ENCODE results near the gene BRD4.

The BRD4 gene

GRCh38 chr19:15289673-15290072 is 42.7 kb downstream of the BRD4 start:
- no peak for DNase-seq (ENCODE audit: low read depth)

- no peak for DNase-seq (ENCODE audit: low read depth)
These were observed 44.0 kb downstream of the BRD4 start for GRCh38 chr19:15288146-15288963.

DNA sequence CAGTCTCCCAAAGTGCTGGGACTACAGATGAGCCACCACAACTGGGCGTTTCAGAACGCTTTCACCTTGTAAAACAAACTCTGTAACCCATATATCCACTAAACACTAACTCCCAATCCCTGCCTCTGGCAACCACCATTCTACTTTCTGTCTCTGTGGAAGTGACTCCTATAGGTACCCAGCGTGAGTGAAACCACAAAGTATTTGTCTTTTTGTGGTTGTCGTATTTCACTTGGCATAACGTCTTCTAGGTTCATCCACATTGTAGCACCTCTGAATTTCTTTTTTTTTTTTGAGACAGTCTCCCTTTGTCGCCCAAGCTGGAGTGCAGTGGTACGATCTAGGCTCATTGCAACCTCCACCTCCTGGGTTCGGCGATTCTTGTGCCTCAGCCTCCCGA is 44.8 kb downstream of the BRD4 start:
- DNase-seq (ENCODE audit: low read depth) = no peak

DNA sequence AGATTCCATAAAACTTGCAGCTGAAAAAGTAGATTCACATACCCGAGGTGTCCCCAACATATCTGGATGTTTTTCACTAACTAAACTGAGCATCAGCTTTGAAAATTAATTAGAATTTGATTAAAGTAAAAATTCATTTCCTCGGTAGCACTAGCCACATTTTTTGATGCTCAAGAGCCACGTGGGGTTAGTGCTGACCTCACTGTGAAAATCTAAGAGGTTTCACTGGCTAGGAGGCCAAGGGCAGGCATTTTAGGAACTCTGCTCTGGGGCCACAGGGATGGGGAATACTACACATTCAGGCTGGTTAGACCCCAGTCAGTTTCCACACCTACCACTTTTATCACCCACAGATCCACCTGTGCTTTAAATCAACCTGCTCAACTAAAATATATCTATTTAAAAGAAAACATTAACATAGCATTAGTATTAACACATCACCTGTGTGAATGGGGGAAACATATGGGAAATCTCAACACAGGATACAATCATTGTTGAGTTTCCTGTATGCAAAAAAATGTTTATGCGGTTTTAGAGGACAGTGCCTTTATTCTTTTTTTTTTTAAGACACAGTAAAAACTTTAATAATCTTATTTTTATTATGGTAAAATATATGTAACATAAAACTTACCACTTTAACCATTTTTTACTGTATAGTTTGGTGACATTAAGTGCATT is 45.5 kb downstream of the BRD4 start:
- no peak for DNase-seq (ENCODE audit: low read depth)

DNA sequence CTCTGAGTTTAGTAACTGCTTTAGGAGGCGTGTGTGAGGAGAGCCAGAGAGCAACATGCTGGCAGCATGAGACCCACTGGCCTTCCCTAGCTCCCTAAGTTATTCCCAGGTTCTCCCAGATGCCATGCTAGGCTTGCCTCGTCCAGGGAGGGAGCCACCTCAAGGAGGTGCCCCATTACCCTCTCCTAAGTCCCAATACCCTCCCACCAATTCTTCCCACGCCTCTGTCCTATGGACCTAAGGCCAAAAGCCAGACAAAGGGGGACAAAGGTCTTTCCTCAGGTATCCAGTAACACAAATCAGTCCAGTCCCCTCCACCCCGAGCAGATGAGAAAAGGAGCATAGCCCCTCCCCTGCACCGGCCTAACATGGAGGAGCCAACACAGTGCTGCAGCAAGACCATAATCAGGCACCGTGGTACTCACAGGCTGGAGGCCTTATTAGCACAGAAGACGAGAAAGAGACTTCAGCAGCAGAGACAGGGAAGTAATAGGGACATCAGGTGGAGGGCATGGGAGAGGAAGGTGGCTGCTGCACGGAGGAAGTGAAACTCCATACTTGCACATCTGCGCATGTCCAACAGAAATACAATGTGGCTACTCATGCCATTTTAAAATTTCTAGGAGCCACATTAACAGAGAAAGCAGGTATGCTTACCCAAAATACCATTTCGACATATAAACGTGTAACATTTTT is 46.3 kb downstream of the BRD4 start:
- no peak for DNase-seq (ENCODE audit: low read depth)

- DNase-seq (ENCODE audit: low read depth) = no peak
These were observed 47.4 kb downstream of the BRD4 start for GRCh38 chr19:15284896-15285295.

DNA sequence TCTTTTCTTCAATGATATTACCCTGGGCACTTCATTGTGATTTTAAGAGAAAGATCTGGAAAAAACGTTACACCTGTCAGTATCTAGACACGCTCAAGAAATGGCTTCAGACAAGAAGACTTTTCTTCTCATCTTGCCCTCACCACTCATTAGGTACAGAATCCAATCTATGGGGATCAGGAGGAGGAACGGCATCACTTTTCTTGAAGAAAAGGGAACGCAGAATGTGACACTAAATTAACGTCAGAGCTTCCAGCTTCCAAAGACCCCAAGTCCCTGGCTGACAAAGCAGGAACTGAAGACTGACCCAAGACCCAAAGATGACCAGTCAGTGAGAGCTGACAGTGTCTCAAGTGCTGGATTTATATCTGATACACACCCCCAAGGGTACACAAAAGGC is 48.2 kb downstream of the BRD4 start:
- no peak for DNase-seq (ENCODE audit: low read depth)

DNA sequence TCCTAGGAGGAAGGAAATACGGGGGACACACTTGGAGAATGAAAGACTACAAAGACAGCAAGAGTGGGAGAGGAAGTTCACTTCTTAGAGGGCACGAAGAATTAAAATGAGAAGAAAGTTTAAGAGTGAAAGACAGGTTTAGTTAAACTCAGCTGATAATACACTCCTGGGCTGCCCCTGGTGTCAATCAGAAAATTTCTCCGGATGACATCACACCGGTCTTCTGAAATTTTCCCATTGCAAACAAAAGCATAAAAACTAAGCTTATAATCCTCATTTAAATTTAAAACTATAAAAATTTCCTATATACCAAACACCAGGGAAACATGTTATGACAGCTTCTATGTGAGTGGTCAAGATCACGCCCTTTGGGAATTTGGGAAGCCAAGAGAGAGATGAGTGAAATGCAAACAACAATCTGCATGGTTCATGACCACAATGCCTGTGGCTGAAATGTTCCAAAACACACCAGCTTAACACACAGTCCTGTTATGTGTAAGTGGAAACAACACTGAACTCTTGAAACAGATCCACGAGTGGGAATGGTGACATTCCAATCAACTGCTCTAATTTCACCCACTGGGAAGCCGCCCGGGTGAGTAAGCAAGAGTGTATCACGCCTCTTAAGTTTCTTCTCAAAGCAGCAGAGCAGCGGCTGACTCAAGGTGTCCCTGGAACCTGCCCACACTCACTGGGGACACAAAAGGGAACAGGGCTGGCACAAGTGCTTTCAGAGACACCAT is 49.0 kb downstream of the BRD4 start:
- no peak for DNase-seq (ENCODE audit: low read depth)

DNA sequence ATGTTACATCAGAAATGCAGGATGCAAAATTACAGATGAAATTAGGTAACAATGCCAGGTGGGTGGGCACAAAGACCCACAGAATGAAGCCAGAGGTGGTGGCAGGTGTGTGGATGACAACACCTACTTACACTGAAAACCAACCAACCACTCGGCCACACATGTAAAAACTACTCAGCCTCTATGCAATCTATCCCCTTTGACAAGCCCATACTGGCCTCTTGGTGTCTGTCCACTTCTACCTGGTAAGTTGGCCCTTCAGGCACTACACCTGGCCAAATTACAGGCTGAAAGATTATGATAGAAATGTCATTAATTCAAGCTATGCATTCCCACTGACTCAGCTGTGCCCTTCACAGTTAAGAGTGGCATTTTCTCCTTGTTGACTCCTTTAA is 50.0 kb downstream of the BRD4 start:
- DNase-seq (ENCODE audit: low read depth) = no peak

GRCh38 chr19:15280915-15281683 is 51.2 kb downstream of the BRD4 start:
- DNase-seq (ENCODE audit: low read depth) = no peak

- no peak for DNase-seq (ENCODE audit: low read depth)
These were observed 52.2 kb downstream of the BRD4 start for GRCh38 chr19:15280048-15280725.

DNA sequence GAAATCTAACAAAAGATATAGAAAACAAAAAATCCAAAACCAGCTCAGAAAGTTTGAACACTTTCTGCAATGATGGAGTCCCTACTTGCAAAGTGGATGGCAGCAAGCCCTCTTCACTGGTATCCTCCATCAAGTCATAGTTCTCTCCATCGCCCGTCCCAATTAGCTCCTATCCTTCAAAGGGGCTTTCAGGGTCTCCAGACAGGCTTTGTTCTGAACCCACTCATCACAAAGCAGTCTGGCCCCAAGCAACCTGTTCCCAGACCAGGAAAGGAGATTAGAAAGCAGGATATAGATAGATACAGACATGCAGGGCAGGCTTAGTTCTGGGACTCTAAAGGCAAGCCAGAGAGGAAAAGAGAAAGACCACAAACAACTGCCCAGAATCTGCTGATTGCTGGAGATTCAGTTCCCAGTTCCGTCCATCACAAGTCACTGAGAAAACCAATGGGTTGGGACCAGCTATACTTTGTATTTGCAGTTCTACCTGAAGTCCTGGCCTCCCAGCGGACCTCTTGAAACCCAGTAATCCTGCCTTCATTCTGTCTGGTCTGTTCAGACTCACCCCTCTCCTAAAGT is 52.9 kb downstream of the BRD4 start:
- DNase-seq (ENCODE audit: low read depth) = no peak

- no peak for DNase-seq (ENCODE audit: low read depth)
These were observed 55.6 kb downstream of the BRD4 start for GRCh38 chr19:15276620-15277215.

GRCh38 chr19:15274477-15274876 is 57.9 kb downstream of the BRD4 start:
- DNase-seq (ENCODE audit: low read depth) = no peak

DNA sequence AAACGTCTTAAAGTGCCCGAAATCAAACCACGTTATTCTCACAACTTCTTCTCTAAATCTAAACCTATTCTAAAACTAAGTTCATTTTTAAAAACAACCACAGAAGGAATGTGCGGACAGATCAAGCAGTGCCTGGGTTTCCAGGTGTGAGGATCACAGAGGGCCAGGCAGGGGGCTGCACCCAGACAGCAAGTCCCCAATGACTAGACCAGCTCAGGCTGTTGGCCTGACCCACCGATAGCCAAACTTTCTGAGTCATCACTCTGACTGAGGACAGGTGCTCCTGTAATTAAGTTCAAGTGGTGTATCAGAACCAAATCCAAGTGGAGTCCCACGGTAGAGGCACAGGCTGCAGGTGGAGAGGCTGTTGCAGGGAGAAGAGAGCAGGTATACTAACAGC is 62.5 kb downstream of the BRD4 start:
- DNase-seq (ENCODE audit: low read depth) = no peak

- DNase-seq (ENCODE audit: low read depth) = no peak
These were observed 63.4 kb downstream of the BRD4 start for GRCh38 chr19:15268928-15269253.

DNA sequence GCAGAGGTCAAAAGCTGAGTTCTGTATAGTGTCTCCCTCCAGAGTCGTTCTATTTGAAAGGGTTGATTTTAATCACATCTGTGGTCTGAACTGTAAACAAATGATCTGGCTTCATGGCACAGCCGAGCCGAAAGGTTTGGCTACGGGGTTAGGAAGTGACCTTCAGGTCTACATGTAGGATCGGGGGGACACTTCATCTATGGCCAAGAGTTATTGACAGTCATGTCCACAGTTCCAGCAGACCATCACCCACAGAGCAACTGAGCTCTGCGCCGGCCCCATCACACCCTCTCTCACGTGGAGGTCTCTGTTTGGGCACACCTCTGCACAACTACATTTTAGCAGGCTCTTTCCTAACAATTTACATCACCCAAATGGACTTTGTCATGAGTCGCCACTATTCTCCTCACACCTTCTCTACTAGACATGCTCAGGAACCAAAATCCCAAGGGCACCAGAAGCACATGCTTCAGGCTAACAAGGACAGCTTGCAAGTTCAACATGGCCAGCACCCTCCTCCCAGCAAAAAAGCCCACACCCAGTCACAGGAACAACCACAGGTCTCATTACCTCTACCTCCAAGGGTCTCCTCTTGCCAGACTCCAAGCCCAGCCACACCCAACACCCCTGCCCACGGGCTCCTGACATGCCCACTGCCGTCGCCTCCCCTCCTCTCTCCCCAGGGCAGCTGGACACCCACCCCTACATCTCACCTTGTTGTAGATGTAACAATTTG is 64.0 kb downstream of the BRD4 start:
- no peak for DNase-seq (ENCODE audit: low read depth)

- no peak for DNase-seq (ENCODE audit: low read depth)
These were observed 65.7 kb downstream of the BRD4 start for GRCh38 chr19:15266683-15267082.

DNA sequence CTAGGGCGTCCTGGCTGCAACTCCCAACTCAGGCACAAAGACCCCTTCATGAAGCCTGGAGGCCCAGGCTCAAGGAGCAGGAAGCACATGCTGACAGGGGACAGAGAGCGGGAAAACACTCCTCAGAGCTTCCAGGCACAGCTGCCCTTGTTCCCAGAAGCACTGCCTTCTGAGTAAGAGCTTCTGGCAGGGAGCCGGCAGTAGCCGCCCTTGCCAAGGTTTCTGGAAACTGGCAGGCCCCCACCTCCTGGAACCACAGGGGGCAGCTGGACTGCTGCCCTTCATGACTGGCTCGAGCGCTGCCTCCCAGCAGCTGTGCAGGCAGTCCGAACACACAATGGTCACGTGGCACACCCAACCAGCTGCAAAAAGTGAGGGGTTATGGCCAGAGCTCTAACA is 66.5 kb downstream of the BRD4 start:
- DNase-seq (ENCODE audit: low read depth) = no peak
